GM19035 (cell line): ENCODE data around the gene LAMA2.
"Not testable (repeated sequence)": the region's sequence is repeated elsewhere in the genome, so short reads cannot be mapped to it uniquely, and the experiment has no call there.

Experiments
- ATAC-seq: cut with Tn5 transposase; IDR thresholded peaks from one replicate; pipeline ENCODE4 v1.9.1; 2021; ENCODE audit not compliant: unreplicated experiment

LAMA2 gene

DNA sequence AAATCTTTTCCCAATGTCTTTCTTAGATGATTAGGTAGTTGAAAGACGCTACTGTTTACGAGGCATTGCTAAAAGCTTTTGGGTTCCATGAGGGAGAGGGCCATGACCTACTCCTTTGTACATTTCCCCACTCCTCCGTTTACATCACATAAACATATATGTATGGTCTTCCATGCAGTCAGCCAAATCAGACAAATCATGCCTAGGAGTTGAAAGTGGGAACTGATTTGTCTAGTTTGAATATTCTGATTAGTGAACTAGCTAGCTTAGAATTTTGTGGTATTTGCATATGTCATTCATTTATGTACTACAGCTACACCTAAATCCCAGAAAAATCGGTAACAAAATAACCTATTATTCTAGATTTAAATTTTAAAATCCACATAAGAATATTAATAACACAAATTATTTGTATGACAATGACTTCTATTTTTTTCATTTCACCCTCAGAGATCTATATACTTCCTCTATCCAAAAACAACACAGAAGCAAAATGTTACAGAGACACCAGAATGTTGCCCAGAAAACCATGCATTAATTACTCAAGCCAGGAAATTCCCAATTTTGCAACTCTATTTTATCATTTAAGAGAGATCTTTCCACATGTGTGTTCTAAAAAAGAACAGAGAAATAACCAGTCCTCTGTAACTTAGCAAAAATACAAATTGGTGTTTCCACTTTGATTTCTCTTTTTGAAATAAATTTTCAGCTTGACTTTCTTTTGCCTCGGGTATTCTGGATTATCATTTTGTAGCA, 231.9 kb downstream of the LAMA2 start:
- no peak for ATAC-seq

DNA sequence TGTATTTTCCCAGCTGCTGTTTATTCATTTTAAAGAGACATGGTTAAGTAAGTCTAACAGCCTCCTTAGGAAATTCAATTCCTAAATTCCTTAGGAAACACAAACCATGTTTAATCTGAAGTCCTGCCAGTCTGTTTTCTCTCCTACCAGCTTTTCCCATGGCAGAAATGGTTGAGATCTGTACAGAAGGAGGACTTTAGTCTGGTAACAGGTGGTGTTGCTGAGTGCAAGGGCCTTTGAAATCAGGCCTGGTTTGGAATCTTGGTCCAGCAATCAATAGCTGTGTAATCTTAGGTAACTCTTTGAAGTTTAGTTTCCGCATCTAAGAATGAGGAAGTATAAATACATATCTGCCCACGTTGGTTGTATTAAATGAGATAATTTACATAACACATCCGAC, 232.5 kb downstream of the LAMA2 start:
- ATAC-seq = no peak

DNA sequence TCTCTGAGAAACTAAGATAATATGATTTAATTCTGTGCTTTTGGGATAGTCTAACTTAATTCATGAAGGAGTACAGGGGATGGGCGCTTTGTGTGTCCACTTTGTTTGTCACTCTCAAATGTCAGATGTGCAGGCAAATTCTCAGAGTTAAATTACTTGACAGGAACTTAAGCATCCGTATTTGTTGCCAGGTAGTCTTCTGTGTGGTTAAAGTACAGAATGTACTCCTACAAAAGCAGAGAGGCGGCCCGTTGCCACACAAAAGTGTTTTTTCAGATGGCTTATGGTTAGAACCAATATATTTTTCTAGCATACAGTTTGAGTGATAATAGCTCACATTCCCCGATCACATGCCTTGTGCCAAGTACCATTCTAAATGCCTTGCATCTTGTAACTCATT, 234.4 kb downstream of the LAMA2 start:
- ATAC-seq = no peak

DNA sequence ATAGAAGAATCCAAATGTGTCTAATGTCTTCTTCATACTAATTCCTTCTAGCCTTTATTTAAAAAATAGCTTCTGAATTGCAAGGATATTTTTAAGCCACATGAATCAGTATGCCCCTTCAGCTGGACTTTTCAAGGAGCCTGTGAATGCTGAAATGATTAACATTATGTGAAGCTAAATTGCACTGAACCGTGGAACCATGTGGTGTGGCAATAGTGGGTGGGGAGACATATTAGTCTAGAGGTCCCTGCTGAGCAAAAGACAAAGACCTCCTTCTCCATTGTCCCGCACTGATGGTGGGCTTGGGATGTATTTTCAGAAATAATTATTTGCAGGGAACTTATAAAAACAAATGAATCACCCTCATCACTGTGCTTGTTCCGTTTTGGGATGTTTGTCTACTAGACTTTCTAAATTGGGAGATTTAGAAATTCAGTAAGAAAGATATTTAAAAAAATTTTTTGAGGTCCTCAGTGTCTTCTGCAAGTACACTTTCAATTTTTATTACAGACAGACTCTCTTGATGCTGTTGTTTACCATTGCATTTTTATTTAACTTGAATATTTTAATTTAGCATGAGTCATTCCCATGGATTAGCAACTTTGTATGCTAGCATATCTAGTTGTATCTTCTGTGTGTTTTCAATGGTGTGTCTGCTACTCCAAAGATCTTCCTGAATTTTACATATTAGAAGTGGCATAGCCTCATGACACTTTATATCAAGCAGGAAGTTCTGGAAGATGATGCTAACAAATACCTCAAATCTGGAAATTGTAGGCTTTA, 238.1 kb downstream of the LAMA2 start:
- ATAC-seq = no peak

DNA sequence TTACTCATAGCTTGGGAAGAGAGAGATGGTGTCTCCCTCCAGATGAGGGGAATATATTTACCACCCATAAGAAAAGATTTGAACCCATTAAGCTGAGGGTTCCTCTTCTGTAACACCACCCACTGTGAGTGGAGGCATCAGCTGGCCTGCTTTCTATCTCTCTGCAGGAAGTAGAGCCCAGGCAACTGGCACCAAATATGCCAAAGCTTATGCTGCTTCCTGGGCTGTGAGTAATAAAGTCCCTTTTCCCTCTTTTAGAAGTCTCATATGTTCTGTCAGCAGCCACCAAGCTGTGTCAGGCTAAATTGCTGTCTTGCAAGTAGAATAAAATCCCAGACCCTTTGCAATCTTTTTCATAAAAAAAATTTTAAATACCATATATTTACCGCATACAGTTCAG, 241.4 kb downstream of the LAMA2 start:
- no peak for ATAC-seq

DNA sequence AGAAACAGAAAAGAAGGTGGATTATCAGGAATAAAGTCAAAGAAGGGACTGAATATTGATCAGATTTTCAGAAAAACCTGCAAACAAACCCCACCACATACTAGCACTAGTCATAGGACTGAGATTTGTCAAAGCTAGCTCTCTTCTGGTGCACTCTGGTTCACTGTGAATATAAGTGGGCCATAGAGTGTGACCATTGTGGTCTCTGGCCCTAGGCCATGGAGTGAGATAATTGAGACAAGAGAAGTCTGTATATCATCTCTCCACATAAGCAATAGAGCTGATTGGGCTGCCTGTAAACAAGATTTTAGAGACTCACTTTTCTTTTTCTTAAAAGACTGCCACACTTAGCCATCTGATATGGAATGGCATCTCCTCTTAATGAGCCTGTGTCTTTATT, 247.2 kb downstream of the LAMA2 start:
- ATAC-seq = no peak

DNA sequence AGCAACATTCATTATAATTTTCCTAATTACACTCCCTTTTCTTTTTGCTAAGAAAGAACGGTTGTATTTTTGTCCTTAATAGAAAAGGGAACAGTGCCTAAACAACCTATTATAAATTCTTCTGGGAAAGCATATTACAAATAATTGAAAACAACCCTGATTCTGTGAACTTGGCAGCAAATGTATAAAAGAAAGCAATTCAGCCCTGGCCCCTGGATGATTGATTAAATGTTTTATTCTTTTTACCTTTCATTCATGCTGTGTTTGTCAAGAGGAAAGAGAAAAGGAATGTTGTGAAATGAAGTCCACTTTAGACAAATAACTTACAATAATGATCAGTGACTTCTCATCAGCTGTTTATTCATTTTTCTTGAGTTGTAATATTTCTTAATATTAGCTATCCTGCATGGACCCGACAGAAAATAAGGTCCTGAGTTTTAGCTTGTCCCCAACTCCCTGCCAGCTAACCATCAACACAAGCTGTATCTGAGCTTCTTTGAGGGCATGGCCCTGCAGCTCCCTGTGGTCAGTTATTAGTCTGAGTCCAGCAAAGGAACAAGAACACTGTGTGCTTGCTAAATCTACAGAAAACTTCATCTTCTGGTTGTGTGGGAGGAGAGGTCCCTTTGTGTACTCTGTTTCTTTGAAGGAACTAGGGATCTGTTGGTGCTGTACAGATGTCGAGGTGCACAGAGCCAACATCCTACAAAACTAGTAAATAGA, 248.2 kb downstream of the LAMA2 start:
- no peak for ATAC-seq

DNA sequence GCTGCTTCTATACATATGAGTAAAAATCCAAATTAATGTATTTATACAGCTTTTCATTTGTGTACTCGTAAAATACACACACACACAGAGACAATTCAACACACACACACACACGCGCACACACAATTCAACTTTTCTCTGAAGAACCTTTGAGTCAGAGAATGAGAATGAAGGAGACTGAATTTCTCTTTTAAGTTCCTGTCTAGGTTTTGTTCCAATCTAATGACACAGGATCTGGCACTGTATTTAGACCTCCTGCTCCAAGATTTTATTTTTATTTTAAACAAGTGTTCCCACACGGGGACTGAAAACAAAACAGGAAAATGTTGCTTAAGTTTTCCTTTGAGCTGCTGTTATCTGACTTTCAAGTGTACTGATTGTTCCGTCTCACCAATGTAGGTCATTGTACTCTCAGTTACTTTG, 250.8 kb downstream of the LAMA2 start:
- ATAC-seq = no peak

DNA sequence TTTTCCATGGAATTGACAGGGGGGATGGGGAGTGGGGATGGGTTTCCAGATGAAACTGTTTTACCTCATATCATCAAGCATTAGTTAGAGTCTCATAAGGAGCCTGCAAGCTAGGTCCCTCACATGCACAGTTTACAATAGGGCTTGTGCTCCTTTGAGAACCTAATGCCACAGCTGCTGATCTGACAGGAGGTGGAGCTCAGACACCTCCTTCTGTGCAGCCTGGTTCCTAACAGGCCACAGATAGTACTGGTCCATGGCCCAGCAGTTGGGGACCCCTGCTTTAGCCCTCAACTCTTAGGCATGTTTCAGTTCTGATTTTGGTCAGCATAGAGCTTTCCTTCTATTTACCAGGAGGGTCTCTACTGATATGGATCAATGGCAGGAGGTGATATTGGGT, 251.6 kb downstream of the LAMA2 start:
- no peak for ATAC-seq

DNA sequence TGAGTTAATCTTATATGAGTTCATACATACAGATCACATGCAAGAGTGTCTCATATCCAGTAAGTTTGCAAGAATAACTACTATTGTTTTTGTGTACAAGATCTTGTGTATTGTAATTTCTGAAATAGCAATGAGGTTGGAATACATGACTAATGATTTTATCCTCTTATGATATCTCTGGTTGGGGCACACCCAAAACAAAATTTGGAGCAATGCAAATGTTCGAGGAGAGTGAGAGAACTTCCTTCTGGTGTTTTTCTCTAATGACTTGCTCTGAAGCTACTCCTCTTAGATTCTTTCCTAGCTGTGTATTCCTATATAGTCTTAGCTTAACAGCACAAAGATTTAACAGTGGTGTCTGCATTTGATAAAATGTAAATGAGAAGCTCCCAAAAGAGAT, 252.5 kb downstream of the LAMA2 start:
- ATAC-seq = no peak

DNA sequence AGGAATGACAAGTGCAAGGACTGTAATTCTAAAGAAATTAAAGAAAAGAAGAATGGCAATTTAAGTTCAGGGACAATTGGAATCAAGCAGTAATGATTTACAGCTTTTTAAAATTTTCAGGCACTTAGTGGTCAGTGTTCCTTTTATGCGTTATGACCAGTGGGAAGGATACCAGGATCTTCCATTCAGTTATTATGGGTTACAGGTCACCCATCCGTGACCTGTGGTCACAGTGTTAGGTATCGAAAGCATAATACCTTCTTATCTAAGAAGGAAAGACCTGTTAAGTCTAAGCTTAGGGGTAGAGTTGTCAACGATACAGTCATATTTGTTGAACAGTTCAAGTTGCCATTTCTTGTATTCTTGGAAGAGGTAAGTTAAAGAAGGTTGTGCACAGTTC, 253.8 kb downstream of the LAMA2 start:
- no peak for ATAC-seq

DNA sequence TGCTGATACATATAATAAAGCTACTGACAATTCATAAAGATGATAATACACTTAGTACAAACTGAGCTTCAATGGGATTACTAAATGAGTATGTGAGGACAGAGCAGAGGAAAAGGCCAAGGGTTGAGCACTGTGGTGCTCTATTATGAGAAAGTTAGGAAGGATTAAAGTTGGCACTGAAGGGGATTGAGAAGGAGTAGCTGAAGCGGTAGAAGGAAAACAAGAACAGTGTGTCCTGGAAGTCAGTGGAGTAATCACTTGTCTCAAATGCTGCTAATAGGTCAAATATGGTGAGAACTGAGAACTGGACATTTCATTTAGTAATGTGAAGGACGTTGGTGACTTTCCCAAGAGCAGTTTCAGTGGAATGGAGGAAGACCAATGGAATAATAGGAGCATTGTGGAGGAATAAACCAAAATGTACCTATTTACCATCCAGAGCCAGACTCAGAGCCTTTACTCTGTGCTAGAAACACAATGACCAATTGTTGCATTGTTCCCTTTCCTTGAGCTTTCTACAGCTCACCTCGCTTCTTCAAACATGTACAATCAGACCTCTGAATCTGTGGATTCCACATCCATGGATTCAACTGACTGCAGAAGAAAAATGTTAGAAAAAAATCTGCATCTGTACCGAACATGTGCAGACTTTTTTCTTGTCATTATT, 255.9 kb downstream of the LAMA2 start:
- ATAC-seq = no peak

DNA sequence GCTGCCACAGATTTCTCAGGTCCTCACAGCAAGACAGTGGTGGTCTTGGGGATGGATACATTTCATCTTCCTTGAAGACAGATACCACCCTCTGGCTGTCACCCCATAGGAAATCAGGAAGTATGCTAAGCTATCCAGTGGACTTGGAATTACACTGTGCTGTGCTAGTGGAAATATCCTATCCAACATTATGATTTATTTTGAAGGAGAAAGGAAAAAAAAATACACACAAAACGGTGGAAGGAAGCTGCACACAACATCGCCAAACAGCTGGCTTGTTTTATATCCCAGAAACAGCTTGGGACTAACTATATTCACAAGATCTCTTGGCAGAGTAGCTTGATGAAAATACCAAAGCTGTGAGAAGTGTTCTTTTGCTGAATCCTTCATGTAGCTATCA, 257.6 kb downstream of the LAMA2 start:
- ATAC-seq = no peak

DNA sequence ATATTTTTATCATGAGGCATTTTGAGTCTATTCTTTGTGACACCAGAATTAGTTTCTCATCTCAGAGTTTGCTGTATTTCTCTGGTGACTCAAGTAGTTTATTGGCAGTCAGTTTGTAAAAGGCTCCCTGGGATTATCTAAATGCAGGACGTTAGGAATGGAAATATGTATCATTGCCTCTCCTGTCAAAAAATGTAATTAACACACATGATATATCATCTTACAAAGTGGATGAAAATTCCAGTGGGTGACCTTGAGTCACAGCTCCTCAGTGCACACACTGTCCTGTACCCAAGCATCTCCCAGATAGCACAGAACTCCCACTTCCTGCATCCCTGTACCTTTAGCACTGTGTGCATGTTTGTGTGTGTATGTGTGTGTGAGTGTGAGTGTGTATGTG, 258.6 kb downstream of the LAMA2 start:
- ATAC-seq = no peak

DNA sequence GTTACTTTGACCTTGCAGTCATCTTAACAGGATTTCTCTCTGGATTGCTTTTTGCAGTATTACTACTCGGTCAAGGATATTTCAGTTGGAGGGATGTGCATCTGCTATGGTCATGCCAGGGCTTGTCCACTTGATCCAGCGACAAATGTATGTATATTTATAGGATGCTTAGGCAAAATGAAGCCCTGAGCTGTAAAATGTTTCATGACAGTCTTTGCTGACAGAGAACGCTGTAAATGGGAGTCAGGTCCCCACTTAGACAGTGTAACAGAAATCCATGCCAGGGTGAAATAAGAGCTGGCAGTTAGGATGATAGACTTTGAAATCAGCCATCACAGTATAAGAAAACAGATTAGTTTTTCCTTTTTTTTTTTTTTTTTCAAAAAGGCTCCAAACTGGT, 264.0 kb downstream of the LAMA2 start:
- ATAC-seq = no peak

DNA sequence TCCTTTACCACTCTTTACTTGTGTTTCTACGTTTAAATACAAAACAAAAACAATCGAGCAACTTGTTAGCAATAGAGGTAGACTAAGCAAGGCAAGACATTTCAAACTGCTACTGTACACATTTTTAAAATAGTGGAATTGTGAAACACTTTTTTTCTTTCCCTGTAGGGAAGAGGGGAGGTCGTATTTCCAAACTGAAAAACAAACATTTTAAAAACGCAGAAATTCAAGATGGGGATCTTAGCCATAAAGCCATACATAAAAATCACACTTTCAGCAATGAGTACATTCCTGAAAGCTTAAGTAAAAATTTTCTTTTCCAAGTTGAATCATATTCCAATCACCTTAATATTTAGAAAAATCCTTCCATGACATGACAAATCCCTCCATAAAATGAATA, 267.6 kb downstream of the LAMA2 start:
- no peak for ATAC-seq

DNA sequence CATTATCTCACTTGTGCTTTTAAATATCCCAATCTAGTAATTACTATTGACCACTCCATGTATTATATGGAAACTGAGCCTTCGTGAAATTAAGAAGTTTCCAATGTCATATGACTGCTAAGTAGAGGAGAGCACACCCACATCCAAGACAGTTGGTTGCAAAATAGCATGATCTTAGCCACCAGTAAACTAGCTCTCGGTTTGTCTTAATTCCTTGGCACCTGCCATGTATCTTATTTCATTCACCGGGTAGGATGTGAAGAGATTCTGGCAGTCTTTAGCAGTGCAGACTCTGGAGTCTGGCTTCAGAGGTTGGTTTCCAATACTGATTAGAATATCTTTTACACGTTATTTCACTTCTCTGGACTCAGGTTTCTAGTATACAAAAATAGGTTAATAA, 270.3 kb downstream of the LAMA2 start:
- ATAC-seq = no peak

DNA sequence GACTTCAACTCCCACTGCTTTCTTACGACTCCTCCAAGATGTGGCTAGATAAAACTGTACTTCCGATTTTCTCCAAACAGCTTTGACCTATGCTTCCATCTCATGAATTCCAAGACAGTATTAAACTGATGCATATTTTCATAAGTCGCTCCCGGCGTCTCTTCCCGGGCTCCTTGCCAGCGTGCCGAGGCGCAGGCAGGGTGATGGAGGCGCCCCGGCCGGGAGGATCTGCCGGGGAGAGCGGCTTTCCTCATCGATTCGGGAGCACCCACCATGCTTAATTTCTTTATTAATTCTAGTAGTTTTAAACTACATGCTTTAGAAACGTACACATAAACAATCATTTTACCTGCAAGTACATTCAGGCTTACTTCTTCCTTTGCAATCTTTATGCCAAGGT, 276.3 kb downstream of the LAMA2 start:
- ATAC-seq = not testable (repeated sequence)

DNA sequence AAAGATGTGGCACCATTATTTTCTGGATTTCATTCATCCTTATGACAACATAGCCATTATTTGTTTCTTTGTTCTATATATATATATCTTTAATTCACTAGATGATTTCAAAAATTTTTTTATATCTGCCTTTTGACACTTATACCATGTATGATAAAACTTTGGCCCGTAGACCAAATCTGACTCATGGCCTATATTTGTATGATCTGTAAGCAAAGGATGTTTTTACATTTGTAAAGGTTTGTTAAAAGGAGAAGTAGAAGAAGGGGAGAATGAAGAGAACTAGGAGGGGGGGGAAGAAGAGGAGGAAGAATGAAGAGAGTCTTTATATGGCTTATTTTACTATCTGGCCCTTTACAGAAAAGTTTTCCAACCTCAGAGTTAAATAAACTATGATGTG, 279.7 kb downstream of the LAMA2 start:
- no peak for ATAC-seq

DNA sequence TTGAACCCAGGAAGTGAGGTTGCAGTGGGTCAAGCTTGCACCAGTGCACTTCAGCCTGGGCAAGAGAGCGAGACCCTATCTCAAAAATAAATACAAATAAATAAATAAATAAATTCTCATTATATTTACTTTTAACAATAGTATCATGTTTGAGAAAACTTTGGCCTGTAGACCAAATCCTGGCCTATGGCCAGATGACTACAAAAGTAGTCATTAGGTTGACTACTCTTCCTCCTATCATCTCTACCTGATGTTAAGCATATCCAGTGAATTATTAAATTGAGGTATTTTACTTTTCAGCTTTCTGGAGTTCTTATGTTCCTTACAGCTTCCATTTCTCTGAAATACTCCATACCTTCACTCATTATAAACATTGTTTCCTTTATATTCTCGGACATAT, 280.6 kb downstream of the LAMA2 start:
- no peak for ATAC-seq

DNA sequence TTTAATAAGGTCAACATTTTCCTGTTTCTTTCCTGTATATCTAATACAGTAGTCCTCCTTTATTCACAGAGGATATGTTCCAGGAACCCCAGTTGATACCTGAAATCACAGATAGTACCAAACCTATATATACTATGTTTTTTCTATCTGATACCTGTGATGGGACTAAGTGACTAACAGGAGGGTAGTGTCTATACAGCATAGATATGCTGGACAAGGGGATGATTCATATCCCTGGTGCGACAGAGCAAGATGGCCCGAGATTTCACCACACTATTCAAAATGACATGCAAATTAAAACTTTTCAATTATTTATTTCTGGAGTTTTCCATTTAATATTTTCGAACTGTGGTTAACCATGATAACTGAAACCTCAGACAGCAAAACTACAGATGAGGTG, 281.1 kb downstream of the LAMA2 start:
- no peak for ATAC-seq
